GM18498 (cell line): ENCODE data around the gene MAP3K3.

ENCODE experiments used
- ATAC-seq: cut with Tn5 transposase; IDR thresholded peaks from one replicate; pipeline ENCODE4 v1.9.1; 2021; ENCODE audit warnings: mild to moderate bottlenecking, moderate library complexity; ENCODE audit not compliant: unreplicated experiment

MAP3K3 gene

DNA sequence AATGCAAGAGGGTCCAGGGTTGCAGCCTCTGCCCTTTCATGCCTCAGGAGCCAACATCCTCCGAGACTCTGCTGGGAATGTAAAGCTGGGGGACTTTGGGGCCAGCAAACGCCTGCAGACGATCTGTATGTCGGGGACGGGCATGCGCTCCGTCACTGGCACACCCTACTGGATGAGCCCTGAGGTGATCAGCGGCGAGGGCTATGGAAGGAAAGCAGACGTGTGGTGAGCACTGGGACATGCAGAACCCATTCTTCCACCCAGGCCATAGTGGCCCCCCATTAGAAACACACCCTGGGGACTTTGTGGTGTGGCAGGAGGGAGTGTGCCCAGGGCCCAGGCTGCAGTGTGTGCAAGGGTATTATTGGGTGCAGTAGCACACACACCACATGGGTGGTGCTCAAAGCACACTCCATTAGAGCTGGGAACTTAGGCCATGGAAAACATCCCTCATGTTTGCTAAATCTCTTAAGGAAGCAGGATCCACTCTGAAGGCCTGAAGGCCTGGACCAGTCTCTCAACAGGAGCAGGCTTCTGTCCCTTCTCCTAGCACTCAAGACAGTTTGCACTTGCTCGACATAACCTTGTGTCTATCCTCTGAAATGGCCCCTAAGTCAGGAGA is 70.1 kb downstream of the MAP3K3 start:
- no peak for ATAC-seq

DNA sequence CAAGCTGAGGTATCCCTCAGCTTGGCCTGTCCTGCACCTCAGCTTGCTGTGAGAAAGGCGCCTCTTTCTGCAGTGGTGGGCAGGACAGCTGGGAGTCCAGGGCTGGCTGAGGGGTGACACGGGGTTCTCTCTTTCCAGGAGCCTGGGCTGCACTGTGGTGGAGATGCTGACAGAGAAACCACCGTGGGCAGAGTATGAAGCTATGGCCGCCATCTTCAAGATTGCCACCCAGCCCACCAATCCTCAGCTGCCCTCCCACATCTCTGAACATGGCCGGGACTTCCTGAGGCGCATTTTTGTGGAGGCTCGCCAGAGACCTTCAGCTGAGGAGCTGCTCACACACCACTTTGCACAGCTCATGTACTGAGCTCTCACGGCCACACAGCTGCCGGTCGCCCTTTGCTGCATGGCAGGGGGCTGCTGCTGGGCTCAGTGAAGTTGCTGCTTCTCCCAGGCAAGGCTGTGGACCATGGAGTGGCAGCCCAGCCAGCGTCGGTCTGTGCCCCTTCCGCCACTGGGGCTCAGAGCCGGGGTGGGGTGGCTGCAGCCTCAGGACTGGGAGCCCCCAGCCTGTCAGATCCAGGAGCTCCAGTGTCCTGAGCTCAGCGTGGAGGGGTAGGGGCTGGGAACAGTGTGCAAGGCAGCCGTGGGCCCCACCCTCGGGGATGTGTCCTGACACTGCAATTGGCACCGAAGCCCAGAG is 71.3 kb downstream of the MAP3K3 start:
- ATAC-seq: no peak

DNA sequence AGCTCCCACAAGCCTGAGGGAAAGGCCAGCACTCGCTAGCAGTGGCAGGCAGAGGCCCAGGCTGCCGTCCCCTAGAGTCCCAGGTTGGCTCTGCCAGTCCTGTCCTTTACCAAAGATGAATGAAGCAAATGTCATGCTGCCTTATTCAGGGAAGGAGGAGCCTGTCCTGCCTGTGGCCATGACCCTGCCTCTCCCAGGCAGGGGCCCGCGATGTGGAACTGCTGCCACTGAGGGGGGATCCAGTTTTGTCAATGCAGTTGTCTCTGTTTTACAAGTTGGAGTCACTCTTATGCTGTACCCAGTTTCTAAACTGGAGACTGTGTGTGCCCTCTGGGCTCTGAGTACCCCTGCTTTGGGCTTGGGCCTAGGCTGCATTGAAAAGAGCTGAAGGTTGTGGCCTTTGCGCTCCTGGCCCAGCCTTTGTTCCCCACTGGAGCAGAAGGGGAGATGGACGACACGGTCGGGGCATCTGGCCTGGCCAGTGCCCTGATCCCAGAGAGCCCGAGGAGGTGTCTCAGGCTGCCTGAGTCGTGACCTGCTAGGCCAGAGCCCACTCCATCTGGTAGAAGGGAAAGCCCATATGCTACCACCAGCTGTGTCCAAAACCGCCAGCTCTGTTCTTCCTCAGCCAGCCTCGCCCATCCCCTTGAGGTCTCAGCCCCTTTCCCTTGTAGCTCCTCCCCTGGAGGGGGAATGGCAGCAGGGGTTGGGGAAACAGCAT is 72.2 kb downstream of the MAP3K3 start:
- no peak for ATAC-seq

DNA sequence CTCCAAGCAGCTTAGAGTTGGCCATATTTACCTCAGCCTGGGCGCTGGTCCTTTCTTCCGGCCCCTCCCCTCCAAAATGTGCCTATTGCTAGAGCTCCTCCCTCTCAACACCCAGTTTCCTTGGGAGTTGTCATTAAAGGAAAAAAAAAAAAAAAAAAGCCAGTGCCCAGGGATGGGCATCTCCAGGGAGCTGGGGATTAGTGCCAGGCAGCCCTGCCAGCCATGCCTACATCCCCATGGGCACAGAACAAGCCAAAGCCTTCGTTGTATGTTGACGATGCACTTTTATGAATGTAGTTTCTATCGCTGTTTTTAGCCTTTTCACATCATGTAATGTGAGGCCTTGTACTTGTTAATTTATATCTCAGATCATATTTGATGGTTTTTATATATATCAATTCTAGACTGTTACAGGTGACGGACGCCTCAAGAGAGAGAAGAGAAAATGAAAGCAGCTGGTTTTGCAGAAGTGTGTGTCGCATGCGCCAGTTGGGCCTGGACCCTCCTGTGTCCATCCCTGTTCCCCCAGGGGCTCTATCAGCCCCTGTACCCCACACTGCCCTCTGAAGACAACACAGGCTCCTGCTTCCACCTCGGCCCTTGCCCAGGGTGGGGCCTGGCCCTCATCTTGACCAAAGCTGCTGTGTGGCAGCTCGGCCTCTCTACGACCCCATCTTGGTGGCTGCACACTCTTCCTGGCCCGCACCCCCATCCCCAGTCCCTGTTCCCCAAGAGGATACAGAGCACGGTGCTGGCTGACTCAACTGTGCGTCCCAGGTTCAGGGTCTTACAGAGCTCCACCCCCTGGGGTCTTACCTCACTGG is 72.9 kb downstream of the MAP3K3 start:
- ATAC-seq: no peak

DNA sequence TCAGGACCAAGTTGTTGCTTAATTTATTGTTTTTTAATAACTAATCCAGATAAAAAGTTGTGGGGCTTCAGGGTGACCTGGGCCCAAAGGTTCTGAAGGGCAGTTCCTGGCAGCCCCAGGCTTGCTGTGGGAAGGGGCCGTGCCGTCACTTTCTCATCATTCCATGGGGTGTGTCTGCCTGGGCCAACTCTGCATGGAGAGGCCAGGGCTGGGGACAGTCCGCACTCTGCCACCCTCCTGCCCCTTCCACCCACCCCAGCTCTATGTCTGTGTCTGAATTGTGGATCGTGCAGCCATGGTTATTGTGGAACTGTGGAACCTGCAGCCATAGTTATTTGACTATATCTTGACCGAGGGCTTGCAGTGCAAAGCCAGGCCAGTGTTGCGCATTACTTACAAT is 73.7 kb downstream of the MAP3K3 start:
- no peak for ATAC-seq

DNA sequence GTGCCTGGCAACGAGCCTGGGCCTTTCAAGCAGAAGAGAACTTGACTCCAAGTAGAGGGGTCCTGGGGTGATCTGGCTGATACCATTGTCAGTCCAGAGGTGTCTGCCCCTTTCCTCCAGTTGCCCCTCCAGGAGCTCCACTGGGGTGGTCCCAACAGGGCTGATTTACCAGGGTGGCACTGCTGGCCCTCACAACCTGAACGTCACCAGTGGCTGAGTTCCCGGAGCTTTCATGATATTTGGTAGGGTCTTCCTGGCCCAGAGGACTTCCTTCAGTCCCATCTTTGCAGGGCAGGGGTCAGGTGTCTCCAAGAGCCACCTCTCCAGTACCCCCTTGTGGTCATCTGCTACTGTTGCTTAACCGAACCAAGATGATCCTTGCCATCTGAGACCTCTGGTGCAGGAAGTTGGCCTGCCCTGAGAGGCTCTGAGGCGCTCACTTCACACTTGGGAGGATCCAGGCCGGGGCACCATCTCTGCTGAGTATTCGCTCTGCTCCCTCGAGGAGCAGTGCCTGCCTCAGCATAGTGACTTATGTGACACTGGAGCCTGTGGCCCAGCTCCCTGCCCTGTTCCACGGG is 74.3 kb downstream of the MAP3K3 start:
- ATAC-seq: no peak

DNA sequence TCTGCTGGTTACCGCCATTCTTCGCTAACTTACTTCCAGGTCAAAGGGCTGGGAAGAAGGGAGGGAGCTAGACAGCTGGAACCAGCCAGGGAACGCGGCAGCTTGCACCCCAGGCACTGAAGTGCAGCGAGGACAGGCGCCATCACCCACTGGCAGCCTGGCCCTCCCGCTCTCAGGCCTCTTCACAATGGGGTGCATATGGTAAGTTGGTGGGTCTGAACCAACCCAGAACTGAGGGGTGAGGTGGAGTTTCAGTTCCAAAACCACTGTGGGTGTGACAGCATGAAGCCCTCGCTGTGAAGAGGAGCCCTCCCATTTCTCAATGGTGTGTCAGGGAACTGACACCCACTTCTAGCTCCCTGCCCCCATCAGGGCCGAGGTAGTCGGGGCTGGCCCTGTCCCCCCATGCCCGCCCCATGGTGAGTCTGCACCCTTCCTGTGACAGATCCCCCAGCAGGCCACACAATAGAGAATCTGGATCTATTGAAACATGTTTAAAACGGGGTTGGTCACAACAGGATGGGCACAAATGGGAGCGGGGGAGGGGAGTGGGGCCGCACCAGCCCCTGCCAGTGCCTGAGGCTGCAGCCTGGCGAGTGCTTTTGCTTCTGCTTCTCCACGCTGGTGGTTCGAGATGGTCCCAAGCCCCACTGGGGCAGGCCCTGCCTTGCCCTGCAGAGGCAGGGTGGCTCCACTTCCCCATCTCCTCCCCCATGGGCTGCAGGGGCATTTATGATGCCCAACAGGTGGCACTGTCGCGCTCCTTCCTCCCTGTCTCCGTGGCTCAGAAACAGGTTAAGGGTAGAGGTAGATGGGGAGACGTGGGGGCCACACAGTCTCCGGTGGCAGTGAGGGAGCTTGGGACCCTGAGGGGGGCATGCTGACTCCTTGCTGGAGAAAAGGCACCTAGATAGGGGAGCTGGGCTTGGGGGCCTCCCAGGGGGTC is 75.4 kb downstream of the MAP3K3 start:
- peak; percentile 34 for ATAC-seq

DNA sequence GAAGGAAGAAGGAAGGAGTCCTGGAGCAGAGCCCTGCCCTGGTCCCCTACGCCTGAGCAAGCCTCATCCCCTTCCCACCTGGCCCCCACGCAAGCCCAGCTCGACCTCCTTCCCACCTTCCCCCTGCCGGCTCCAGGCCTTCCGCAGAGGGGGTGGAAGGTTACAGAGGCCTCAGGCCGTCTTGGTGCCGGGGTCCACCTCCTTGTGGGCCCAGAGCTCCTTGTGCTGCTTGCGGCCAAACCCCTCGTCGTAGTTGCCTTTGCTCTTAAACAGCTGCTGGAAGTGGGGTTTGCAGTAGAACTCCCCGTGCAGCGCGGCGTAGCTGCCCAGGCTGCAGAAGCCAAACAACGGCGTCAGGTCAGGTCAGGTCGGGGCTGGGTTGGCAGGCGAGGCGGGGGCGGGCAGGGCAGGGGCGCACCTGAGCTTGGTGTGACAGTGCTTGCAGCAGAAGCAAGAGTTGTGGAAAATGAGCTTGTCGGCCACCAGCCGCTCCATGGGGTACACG is 76.2 kb downstream of the MAP3K3 start:
- no peak for ATAC-seq

DNA sequence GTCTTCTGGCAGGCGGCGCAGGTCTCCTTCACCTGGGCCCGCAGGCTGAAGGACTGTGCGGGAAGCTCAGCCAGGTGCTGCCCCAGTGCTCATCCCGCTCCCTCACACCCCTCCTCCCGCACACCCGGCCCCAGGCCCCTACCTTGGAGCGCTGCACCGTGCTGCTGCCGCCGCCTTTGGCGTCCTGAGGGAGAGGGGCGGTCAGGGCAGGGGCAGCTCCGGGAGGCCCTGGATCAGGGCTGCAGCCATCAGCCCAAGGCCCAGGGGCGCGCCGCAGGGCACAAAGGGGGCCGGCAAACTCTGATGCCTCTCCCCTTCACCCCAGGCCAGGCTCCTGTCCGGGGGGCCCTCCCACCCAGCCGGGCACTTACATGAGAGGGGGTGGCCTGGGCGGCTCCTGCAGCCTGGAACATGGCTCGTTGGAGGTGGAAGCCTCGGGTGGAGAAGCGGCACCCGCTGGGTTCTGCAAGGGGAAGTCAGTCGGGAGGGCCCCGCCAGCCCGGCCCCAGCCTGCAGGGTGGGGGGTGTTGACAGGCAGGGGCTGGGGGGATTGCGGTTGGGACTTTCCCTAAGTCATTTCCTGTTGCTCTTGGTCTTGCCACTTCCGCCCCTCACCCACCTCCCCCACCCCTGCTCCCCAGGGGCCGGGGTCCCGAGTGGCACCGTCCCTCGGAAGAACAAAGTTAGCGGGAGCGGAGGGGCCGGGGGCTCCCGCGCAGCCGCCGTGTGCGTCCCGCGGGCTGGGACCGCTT is 76.8 kb downstream of the MAP3K3 start:
- peak; percentile 30 for ATAC-seq

DNA sequence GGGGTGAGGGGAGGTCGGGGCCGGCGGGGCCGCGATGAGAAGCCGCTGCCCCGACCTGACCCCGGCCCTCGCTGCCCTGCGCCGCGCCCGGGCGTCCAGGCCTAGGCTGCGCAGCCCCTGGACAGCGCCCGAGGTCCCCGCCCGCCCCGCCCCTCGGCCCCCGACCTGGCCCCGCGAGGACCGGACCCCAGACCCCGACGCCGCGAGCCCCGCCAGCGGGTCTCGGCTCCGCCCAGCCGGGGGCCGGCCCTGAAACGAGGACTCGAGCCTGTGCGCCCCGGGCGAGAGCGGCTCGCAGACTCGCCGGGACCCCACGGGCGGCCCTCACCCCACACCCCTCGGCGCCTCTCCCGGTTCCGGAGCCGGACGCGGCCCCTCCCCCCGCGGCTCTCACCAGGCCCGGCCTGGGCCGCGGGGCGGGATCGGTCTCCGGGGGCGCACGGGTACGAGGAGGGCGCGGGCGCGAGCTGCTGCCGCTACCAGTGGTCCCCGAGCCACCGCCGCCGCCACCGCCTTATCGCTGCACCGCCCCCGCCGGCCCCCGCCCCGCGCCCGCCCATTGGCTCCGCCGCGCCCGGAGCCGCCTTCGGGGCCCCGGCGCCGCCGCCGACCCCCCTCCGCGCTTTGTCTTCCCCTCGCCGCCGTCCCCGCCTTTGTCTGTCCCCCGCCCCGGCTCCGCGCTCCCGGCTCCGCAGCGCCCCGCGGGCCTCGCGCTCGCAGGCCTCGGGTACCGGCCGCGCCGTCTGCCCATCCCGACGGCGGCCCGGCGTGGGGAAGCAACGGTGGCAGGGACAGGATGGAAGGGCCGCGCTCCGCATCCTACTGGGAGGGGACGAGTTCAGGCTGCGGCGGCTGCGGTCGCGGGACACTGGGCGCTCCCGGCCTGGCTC is 77.7 kb downstream of the MAP3K3 start, which contains the start of gene LIMD2:
LIMD2 (minus strand) TSS at position 488 of the 890 bp plus-strand sequence. CDS start 827 bp downstream, outside the sequence.
- peak; percentile 24 for ATAC-seq

DNA sequence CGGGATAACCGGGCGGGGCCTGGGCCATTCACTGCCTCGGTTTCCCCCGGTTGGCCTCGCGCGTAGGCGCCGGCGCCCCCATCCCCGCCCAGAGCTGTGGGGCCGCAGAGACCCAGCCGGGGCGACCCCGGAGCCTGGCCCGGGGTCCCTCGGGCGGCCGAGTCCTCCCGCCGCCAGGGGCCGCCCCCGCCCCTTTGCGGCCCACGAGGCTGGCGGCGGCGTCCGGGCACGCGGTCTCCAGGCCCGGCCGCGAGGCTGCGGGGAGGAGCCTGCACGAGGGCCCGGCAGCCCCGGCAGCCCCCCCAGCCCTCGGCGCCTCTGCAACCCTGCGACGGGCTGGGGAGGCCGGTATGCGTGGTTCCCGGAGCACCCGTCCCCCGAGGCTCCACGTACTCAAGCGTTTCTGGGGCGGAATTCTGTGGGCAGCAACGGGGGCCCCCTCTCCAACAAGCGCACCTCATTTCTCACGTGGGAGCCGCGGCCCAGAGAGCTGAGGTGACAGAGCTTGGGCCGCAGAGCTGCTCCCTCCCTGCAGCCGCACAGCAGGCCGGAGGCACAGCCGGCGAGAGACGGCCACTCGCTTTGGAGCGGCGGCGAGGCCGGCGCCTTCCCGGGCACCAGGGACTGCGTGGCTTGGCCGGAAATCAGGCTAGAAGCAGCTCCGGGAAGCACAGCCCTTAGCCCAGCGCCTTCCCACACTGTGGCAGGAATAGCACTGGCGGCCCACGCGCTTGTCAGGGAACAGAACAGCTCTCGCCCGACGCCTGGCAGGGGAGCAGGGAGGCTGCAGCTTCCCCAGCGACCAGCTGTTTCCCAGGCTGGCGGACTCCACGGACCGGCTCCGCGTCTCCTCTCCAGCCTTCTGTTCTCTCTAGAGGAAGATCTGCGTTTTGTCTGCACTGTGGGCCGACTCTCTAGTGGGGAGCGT is 78.6 kb downstream of the MAP3K3 start:
- ATAC-seq: no peak

DNA sequence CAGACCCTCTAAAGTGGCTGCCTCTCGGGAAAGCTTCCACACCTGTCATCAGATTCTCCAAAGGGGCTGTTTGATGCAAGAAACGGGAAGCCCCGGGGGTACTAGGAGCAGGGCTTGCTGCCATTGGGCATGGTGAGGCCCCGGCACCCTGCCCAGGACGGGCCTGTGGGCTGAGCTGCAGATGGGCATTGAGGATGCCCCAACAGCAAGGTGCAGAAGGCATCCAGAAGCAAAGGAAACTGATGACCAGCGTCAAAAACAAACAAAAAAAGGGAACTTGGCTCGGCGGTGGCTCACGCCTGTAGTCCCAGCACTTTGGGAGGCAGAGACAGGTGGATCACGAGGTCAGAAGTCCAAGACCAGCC is 79.2 kb downstream of the MAP3K3 start:
- ATAC-seq: no peak

DNA sequence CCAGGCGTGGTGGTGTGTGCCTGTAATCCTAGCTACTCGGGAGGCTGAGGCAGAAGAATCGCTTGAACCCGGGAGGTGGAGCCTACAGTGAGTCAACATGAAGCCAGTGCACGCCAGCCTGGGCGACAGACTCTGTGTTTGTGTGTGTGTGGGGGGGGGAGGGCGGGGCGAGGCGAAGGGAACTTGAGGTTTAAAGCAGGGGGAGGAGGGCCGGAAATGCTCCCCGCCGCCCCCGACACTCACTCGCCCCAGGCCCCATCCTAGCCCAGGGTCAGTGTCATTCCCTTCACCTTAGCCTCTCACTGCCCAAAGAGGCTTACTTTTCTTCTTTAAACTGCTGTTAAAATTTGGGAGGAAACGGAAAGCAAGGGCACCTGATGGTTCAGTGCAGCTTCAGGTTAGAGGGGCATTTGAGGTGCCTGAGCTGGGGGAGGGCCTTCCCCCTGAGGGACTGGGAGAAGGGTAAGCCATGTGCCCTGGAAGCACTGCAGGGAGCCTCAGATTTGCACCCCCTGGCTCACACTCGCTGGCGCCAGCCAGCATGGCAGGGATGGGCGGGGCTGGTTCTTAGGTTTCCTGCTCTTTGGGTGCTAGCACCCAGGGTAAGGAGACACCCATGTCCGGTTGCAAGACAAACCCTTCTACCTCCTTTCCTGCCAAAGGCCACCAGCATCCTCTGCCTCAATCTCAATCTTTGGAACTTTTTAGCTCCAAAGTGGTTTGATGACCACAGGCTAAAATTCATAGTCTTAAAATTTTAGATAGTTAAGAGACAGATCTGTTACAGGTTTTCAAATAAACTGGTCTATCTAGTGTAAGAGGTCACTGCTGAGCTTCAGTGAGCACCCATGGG is 79.9 kb downstream of the MAP3K3 start:
- ATAC-seq: no peak

DNA sequence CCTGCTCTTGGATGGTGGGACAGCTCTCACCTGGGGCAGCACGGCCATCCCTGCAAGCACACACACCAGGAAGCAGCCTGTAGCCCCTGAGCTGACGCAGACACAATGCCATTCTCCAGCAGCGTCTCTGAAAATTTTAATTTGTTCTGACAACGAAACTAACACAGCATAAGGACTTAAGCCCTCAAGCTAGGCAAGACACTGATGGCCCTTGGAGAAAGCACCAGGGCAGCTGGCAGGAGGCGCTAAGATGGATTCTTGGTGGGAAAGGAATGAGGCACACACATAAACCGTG is 80.5 kb downstream of the MAP3K3 start:
- no peak for ATAC-seq

DNA sequence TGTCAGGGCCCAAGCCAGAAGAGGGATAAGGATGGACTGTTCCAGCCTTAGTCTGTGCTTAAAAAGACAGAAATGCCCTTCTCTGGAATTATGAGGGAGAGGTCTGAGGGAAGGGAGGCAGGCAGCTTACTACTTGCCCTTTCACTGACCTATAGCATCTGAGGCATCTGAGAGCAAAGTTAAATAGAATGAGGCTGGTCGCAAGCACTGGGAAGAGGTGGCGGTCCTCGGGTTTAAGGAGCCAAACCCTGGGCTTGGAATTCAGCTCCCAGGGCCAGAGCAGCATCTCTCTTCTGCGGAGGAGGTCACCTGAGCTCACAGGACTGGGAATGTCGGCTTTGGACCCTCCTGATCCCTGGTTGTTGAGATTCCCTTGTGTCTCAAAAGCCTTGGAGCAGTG is 80.8 kb downstream of the MAP3K3 start:
- no peak for ATAC-seq
